Endodermal cell (in vitro differentiated cells): ENCODE results near the gene UMODL1. TPM values are rescaled to one million over a fixed set of nuclear protein-coding genes. Genes with fewer than 3 reads are reported as not detected.

Experiments used
- DNase-seq: peaks from one replicate; pipeline ENCODE4 v3.0.0-alpha.2; 2017
- H3K27ac ChIP-seq: 2 replicates; pipeline ENCODE4 v1.5.1; 2013; ENCODE audit warnings: mild to moderate bottlenecking, low read depth, low read length, moderate library complexity
- H3K27me3 ChIP-seq: 2 replicates; pipeline ENCODE4 v1.6.1; 2013; ENCODE audit warnings: mild to moderate bottlenecking, low read length, moderate library complexity; ENCODE audit not compliant: insufficient read depth, control insufficient read depth, poor library complexity, severe bottlenecking
- H3K36me3 ChIP-seq: 2 replicates; pipeline ENCODE4 v1.7.0; 2013; ENCODE audit warnings: mild to moderate bottlenecking, low read length, moderate library complexity; ENCODE audit not compliant: control insufficient read depth, insufficient read depth
- H3K4me1 ChIP-seq: one replicate; pipeline ENCODE4 v1.7.0; 2013; ENCODE audit warnings: low read length; ENCODE audit not compliant: control insufficient read depth, insufficient read depth
- H3K4me3 ChIP-seq: 2 replicates; pipeline ENCODE4 v1.5.1; 2013; ENCODE audit warnings: mild to moderate bottlenecking, low read length, moderate library complexity
- H3K9ac ChIP-seq: 2 replicates; pipeline ENCODE4 v1.6.1; 2013; ENCODE audit warnings: mild to moderate bottlenecking, low read length, moderate library complexity; ENCODE audit not compliant: poor library complexity, severe bottlenecking; ENCODE audit errors: extremely low read depth
- H3K9me3 ChIP-seq: 2 replicates; pipeline ENCODE4 v1.6.1; 2013; ENCODE audit warnings: mild to moderate bottlenecking, low read length, moderate library complexity; ENCODE audit not compliant: control insufficient read depth
- H3K27ac Mint-ChIP-seq: 2 replicates; pipeline ENCODE4 v1.8.0; 2020; ENCODE audit warnings: mixed read lengths
- H3K27me3 Mint-ChIP-seq: 2 replicates; pipeline ENCODE4 v1.8.0; 2021; ENCODE audit warnings: mild to moderate bottlenecking, mixed read lengths; ENCODE audit not compliant: insufficient read depth
- H3K36me3 Mint-ChIP-seq: 2 replicates; pipeline ENCODE4 v1.8.0; 2020; ENCODE audit warnings: low read depth, mixed read lengths
- H3K4me1 Mint-ChIP-seq: 2 replicates; pipeline ENCODE4 v1.8.0; 2020; ENCODE audit warnings: mixed read lengths
- H3K4me3 Mint-ChIP-seq: 2 replicates; pipeline ENCODE4 v1.8.0; 2020; ENCODE audit warnings: mild to moderate bottlenecking, moderate library complexity, mixed read lengths
- H3K9me3 Mint-ChIP-seq: 2 replicates; pipeline ENCODE4 v1.8.0; 2020; ENCODE audit warnings: mild to moderate bottlenecking, mixed read lengths
- WGBS, 2 experiments: methylation state at CpG; one replicate each; pipeline versions ENCODE4 v1.1.5 to v1.1.7; 2013; ENCODE audit warnings: missing lambda C conversion rate in 2 of 2, mixed read lengths in 1 of 2; ENCODE audit not compliant: insufficient coverage in 1 of 2, insufficient read length in 1 of 2; 5-methylcytosine and 5-hydroxymethylcytosine counted together
- total RNA-seq, 2 donors: library from RNA; stranded (reverse); fragmentation: NEBNext Ultra II Directional in 1 of 2; extraction: Animal tissue kit (Norgen Biotek cat#: 25700) in 1 of 2; gene quantifications; 2 replicates in 1 of 2; 3 replicates in 1 of 2; pipeline ENCODE4 v1.2.1, GENCODE V29; 2021
- TF ChIP-seq, protein P1 (sequence below): fragments of 200-600 bp; sonication (generic); conservative IDR thresholded peaks from 2 replicates; pipeline ENCODE4 v1.5.0; 2021; ENCODE audit warnings: antibody characterized with exemption, mild to moderate bottlenecking

UMODL1 gene
- total RNA-seq, 2 donors from 2014 or later = 0.24 to 0.49 TPM

DNA sequence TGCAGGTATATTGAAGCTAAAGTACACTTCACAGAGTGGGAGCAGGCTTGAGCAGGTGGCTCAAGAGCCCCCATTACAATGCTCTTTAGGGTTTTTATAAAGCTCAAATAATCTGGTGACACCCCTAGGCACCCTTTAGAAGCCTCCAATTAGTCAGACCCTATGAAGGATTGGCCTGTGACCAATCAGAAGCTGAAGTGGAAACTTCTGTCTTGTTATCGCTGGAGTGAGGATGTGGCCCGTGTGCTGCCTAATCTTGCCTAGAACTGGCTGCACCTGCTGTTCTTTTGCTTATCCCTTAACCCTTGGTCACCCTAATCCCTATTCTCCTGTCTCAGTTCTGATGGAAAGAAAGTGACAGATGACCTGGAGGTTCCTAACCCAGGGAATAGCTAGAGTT is 77.0 kb downstream of the UMODL1 start:
- Histone ChIP-seq H3K9ac (no peak overlapping the region), H3K9me3 (no peaks in the 10 kb centered on the region), H3K36me3 (no peaks in the 10 kb centered on the region), H3K4me3 (no peak overlapping the region), H3K27ac (no peak overlapping the region), H3K27me3 (no peaks in the 10 kb centered on the region), H3K4me1 (no peaks in the 10 kb centered on the region)
- WGBS, 2 experiments = 86 to 89% methylated on average over 2 of the region's 2 CpGs
- Mint-ChIP-seq H3K4me3 (no peak overlapping the region), H3K9me3 (no peaks in the 10 kb centered on the region), H3K36me3 (no peaks in the 10 kb centered on the region), H3K27ac (no peak overlapping the region), H3K27me3 (no peaks in the 10 kb centered on the region), H3K4me1 (peaks cover 3% of the 10 kb centered on the region)
- TF ChIP-seq, protein P1, sequence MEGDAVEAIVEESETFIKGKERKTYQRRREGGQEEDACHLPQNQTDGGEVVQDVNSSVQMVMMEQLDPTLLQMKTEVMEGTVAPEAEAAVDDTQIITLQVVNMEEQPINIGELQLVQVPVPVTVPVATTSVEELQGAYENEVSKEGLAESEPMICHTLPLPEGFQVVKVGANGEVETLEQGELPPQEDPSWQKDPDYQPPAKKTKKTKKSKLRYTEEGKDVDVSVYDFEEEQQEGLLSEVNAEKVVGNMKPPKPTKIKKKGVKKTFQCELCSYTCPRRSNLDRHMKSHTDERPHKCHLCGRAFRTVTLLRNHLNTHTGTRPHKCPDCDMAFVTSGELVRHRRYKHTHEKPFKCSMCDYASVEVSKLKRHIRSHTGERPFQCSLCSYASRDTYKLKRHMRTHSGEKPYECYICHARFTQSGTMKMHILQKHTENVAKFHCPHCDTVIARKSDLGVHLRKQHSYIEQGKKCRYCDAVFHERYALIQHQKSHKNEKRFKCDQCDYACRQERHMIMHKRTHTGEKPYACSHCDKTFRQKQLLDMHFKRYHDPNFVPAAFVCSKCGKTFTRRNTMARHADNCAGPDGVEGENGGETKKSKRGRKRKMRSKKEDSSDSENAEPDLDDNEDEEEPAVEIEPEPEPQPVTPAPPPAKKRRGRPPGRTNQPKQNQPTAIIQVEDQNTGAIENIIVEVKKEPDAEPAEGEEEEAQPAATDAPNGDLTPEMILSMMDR = no peak
- peak; percentile 12 for DNase-seq

GRCh38 chr21:42148584-42148983 is 77.5 kb downstream of the UMODL1 start:
- H3K27me3 ChIP-seq = no peaks in the 10 kb centered on the region
- TF ChIP-seq, protein P1 = no peak
- Mint-ChIP-seq H3K4me1 (peaks cover 3% of the 10 kb centered on the region), H3K36me3 (no peaks in the 10 kb centered on the region), H3K9me3 (no peaks in the 10 kb centered on the region), H3K4me3 (no peak overlapping the region), H3K27me3 (no peaks in the 10 kb centered on the region), H3K27ac (no peak overlapping the region)
- H3K9ac ChIP-seq = no peak overlapping the region
- 89 to 100% methylated on average over 3 of the region's 3 CpGs for WGBS, 2 experiments
- H3K4me3 ChIP-seq = no peak overlapping the region
- peak; percentile 19 for DNase-seq
- H3K27ac ChIP-seq = no peak overlapping the region
- no peaks in the 10 kb centered on the region for H3K36me3 ChIP-seq
- no peaks in the 10 kb centered on the region for H3K4me1 ChIP-seq
- H3K9me3 ChIP-seq = no peaks in the 10 kb centered on the region

DNA sequence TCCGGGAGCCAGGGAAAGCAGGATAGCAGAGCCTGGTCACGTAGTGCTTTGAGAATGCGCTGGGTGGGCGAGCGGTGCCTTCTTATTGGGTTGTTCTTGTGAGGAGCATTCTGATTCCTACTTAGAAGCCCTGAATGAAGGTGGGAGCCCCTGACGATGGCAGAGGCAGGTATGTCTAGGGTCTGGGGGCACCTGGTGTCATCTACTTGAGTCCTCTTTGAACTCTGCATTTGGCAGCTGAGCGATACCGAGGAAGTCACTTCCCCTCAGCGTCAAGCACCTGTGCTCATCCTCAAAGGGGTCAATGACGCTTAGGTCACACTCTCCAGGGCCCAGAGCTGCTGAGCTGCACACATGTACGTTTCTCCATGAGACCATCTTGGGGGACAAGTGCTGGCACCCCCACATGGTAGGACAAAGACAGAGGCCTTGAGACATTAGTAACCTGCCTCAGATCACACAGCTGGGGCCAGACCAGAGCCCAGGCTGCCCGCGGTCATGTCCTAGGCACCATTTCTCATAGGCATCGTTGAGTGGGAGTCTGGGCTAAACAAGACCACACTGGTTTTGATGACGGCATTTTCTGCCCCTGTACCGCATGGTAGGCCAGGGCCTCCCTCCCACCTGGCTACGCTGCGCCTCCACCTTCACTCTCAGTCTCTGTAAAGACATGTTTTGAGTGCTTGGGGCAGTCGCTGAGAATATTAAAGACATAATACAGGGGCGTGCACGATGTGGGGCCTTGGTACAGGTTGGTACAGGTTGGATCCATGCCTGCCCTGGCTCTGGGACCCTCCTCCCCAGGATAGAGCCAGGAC is 78.7 kb downstream of the UMODL1 start:
- Histone ChIP-seq H3K4me1 (no peaks in the 10 kb centered on the region), H3K4me3 (no peak overlapping the region), H3K36me3 (no peaks in the 10 kb centered on the region), H3K27me3 (no peaks in the 10 kb centered on the region), H3K27ac (no peak overlapping the region), H3K9ac (no peak overlapping the region), H3K9me3 (no peaks in the 10 kb centered on the region)
- TF ChIP-seq, protein P1 = no peak
- H3K36me3 Mint-ChIP-seq = no peaks in the 10 kb centered on the region
- peak overlapping the region; percentile 45 for H3K27ac Mint-ChIP-seq
- WGBS, 2 experiments = 93 to 98% methylated on average over 12 to 21 of the region's 21 CpGs
- H3K9me3 Mint-ChIP-seq = no peaks in the 10 kb centered on the region
- peak; percentile 29 for DNase-seq
- no peak overlapping the region for H3K4me3 Mint-ChIP-seq
- H3K4me1 Mint-ChIP-seq = peaks cover 3% of the 10 kb centered on the region
- H3K27me3 Mint-ChIP-seq = no peaks in the 10 kb centered on the region
